HepG2 (cell line): Measurements from ENCODE around the gene STX4. TPM values are rescaled to one million over a fixed set of nuclear protein-coding genes. Genes with fewer than 3 reads are reported as not detected.

ENCODE experiments used
- CSRNP1 ChIP-seq: sonication (generic); formaldehyde crosslinking; IDR thresholded peaks from 2 replicates; pipeline ENCODE4 v1.8.1; 2023; ENCODE audit warnings: mild to moderate bottlenecking, missing genetic modification reagents
- FOXK2 ChIP-seq: fragments of 450-650 bp; IDR thresholded peaks from 2 replicates; pipeline ENCODE4 v1.6.1; 2016
- RNF2 ChIP-seq: fragments of 450-650 bp; conservative IDR thresholded peaks from 2 replicates; pipeline ENCODE4 v1.6.1; 2016; ENCODE audit warnings: low read depth
- SP1 ChIP-seq, 2 experiments: fragments of 450-650 bp in 1 of 2; sonication (generic) in 1 of 2; formaldehyde crosslinking in 1 of 2; IDR thresholded peaks; 2 replicates each; pipeline versions ENCODE4 v1.4.0 to v1.6.1; 2016 to 2020; ENCODE audit warnings: missing genetic modification reagents in 1 of 2
- SYNCRIP ChIP-seq: fragments of 200-400 bp; formaldehyde crosslinking; IDR thresholded peaks from 2 replicates; pipeline ENCODE4 v1.6.1; 2018; ENCODE audit warnings: mild to moderate bottlenecking, low read depth, low read length; ENCODE audit not compliant: insufficient read depth
- TARDBP ChIP-seq: sonication (generic); formaldehyde crosslinking; IDR thresholded peaks from 2 replicates; pipeline ENCODE4 v1.8.0; 2022; ENCODE audit warnings: mild to moderate bottlenecking, missing genetic modification reagents
- TEAD3 ChIP-seq: optimal IDR thresholded peaks from 2 replicates; pipeline ENCODE3; 2016; ENCODE audit warnings: borderline replicate concordance
- UBTF ChIP-seq: sonication (generic); formaldehyde crosslinking; IDR thresholded peaks from 2 replicates; pipeline ENCODE4 v1.4.0; 2020; ENCODE audit warnings: mild to moderate bottlenecking, missing genetic modification reagents
- polyA plus RNA-seq, 8 experiments: library from polyadenylated mRNA; depleted of rRNA in 3 of 8; stranded (reverse) in 7 of 8; unstranded in 1 of 8; fragments of >200 nt; fragmentation: Illumina TruSeq in 4 of 8; extraction: Trizol in 4 of 8; gene quantifications; 2 replicates each; pipeline versions ENCODE4 v1.2.1 to v1.2.3, GENCODE V29; 2011 to 2016; ENCODE audit warnings: low read depth in 4 of 8, missing spikeins in 1 of 8, mixed read lengths in 1 of 8; ENCODE audit not compliant: insufficient read depth in 1 of 8
- total RNA-seq, 5 experiments: library from RNA; depleted of rRNA; stranded (reverse); fragments of >200 nt; fragmentation: Illumina TruSeq; extraction: Trizol; gene quantifications; 2 replicates each; pipeline ENCODE4 v1.2.3, GENCODE V29; 2016; ENCODE audit warnings: low read depth in 1 of 5
- TF ChIP-seq, protein P1 (sequence below): sonication (generic); formaldehyde crosslinking; IDR thresholded peaks from 2 replicates; pipeline ENCODE4 v1.4.0; 2020; ENCODE audit warnings: missing genetic modification reagents, borderline replicate concordance
- TF ChIP-seq, protein P2 (sequence below): sonication (generic); formaldehyde crosslinking; IDR thresholded peaks from 2 replicates; pipeline ENCODE4 v1.9.0; 2021; ENCODE audit warnings: missing genetic modification reagents, borderline replicate concordance
- TF ChIP-seq, protein P3 (sequence below): sonication (generic); formaldehyde crosslinking; IDR thresholded peaks from 2 replicates; pipeline ENCODE4 v1.8.0; 2022; ENCODE audit warnings: mild to moderate bottlenecking, missing genetic modification reagents
- TF ChIP-seq, protein P4 (sequence below): sonication (generic); formaldehyde crosslinking; IDR thresholded peaks from 2 replicates; pipeline ENCODE4 v1.4.0; 2020; ENCODE audit warnings: mild to moderate bottlenecking, missing genetic modification reagents
- TF ChIP-seq, protein P5 (sequence below): sonication (generic); formaldehyde crosslinking; IDR thresholded peaks from 2 replicates; pipeline ENCODE4 v1.5.1; 2020; ENCODE audit warnings: mild to moderate bottlenecking, moderate library complexity, missing genetic modification reagents

Gene STX4
- total and polyA plus RNA-seq, 2 of the 13 experiments (the other 11 are each of a cell fraction or from before 2014, with no cell fraction given) = 29.2 to 34.6 TPM

- TF ChIP-seq SP1 (IDR thresholded peaks at IDR 0.05) = no peak
- peak; percentile 65 for TF ChIP-seq SP1 (CRISPR knock-in tag; IDR thresholded peaks at IDR 0.05)
- no peak; the same call in 1 of the 2 replicates for TF ChIP-seq UBTF (CRISPR knock-in tag)
- TF ChIP-seq, protein P1, sequence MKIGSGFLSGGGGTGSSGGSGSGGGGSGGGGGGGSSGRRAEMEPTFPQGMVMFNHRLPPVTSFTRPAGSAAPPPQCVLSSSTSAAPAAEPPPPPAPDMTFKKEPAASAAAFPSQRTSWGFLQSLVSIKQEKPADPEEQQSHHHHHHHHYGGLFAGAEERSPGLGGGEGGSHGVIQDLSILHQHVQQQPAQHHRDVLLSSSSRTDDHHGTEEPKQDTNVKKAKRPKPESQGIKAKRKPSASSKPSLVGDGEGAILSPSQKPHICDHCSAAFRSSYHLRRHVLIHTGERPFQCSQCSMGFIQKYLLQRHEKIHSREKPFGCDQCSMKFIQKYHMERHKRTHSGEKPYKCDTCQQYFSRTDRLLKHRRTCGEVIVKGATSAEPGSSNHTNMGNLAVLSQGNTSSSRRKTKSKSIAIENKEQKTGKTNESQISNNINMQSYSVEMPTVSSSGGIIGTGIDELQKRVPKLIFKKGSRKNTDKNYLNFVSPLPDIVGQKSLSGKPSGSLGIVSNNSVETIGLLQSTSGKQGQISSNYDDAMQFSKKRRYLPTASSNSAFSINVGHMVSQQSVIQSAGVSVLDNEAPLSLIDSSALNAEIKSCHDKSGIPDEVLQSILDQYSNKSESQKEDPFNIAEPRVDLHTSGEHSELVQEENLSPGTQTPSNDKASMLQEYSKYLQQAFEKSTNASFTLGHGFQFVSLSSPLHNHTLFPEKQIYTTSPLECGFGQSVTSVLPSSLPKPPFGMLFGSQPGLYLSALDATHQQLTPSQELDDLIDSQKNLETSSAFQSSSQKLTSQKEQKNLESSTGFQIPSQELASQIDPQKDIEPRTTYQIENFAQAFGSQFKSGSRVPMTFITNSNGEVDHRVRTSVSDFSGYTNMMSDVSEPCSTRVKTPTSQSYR (CRISPR knock-in tag) = peak; percentile 44; the same call in 1 of the 2 replicates
- TF ChIP-seq SYNCRIP = no peak
- TF ChIP-seq, protein P2, sequence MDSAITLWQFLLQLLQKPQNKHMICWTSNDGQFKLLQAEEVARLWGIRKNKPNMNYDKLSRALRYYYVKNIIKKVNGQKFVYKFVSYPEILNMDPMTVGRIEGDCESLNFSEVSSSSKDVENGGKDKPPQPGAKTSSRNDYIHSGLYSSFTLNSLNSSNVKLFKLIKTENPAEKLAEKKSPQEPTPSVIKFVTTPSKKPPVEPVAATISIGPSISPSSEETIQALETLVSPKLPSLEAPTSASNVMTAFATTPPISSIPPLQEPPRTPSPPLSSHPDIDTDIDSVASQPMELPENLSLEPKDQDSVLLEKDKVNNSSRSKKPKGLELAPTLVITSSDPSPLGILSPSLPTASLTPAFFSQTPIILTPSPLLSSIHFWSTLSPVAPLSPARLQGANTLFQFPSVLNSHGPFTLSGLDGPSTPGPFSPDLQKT (CRISPR knock-in tag) = peak; percentile 41; the same call in 1 of the 2 replicates
- TF ChIP-seq, protein P3, sequence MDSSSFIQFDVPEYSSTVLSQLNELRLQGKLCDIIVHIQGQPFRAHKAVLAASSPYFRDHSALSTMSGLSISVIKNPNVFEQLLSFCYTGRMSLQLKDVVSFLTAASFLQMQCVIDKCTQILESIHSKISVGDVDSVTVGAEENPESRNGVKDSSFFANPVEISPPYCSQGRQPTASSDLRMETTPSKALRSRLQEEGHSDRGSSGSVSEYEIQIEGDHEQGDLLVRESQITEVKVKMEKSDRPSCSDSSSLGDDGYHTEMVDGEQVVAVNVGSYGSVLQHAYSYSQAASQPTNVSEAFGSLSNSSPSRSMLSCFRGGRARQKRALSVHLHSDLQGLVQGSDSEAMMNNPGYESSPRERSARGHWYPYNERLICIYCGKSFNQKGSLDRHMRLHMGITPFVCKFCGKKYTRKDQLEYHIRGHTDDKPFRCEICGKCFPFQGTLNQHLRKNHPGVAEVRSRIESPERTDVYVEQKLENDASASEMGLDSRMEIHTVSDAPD = no peak
- TF ChIP-seq TARDBP = no peak
- TF ChIP-seq RNF2 = 0 out of 2 replicates have a peak, but pooled peaks have one; percentile 69
- peak; percentile 61 for TF ChIP-seq TEAD3 (CRISPR knock-in tag)
- TF ChIP-seq, protein P4, sequence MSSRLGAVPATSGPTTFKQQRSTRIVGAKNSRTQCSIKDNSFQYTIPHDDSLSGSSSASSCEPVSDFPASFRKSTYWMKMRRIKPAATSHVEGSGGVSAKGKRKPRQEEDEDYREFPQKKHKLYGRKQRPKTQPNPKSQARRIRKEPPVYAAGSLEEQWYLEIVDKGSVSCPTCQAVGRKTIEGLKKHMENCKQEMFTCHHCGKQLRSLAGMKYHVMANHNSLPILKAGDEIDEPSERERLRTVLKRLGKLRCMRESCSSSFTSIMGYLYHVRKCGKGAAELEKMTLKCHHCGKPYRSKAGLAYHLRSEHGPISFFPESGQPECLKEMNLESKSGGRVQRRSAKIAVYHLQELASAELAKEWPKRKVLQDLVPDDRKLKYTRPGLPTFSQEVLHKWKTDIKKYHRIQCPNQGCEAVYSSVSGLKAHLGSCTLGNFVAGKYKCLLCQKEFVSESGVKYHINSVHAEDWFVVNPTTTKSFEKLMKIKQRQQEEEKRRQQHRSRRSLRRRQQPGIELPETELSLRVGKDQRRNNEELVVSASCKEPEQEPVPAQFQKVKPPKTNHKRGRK (CRISPR knock-in tag) = no peak
- TF ChIP-seq CSRNP1 = 0 out of 2 replicates have a peak, but pooled peaks have one; percentile 38
- peak; percentile 47; the same call in 1 of the 2 replicates for TF ChIP-seq FOXK2
- TF ChIP-seq, protein P5, sequence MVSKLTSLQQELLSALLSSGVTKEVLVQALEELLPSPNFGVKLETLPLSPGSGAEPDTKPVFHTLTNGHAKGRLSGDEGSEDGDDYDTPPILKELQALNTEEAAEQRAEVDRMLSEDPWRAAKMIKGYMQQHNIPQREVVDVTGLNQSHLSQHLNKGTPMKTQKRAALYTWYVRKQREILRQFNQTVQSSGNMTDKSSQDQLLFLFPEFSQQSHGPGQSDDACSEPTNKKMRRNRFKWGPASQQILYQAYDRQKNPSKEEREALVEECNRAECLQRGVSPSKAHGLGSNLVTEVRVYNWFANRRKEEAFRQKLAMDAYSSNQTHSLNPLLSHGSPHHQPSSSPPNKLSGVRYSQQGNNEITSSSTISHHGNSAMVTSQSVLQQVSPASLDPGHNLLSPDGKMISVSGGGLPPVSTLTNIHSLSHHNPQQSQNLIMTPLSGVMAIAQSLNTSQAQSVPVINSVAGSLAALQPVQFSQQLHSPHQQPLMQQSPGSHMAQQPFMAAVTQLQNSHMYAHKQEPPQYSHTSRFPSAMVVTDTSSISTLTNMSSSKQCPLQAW (CRISPR knock-in tag) = 0 out of 2 replicates have a peak, but pooled peaks have one; percentile 37
These were observed 40.0 kb downstream of the STX4 start (continued) for GRCh38 chr16:31073142-31073969.
